GM21723 (cell line): ENCODE results near the gene RSAD2.
"Not testable (repeated sequence)": the region's sequence is repeated elsewhere in the genome, so short reads cannot be mapped to it uniquely, and the experiment has no call there.

Experiments used
- ATAC-seq: cut with Tn5 transposase; IDR thresholded peaks from one replicate; pipeline ENCODE4 v1.9.1; 2021; ENCODE audit warnings: mild to moderate bottlenecking, moderate library complexity; ENCODE audit not compliant: unreplicated experiment

The RSAD2 gene

GRCh38 chr2:6877402-6878304 lies at the start of gene RSAD2:
Gene RSAD2, plus strand, starts transcription at chr2:6877777. Its CDS starts 24 bp downstream, at chr2:6877801.
- ATAC-seq: peak; percentile 84

- ATAC-seq: no peak
These were observed 49.3 kb upstream of the RSAD2 start for GRCh38 chr2:6828299-6828584.

- ATAC-seq: no peak
These were observed 46.3 kb upstream of the RSAD2 start for GRCh38 chr2:6831229-6831628.

- ATAC-seq: no peak
These were observed 44.8 kb upstream of the RSAD2 start for GRCh38 chr2:6832596-6833299.

- ATAC-seq: no peak
These were observed 44.3 kb upstream of the RSAD2 start for GRCh38 chr2:6833300-6833604.

- no peak for ATAC-seq
These were observed 43.4 kb upstream of the RSAD2 start for GRCh38 chr2:6834163-6834562.

GRCh38 chr2:6835467-6835866 lies 42.1 kb upstream of the RSAD2 start:
- no peak for ATAC-seq

- no peak for ATAC-seq
These were observed 38.8 kb upstream of the RSAD2 start for GRCh38 chr2:6838673-6839319.

- ATAC-seq: no peak
These were observed 35.9 kb upstream of the RSAD2 start for GRCh38 chr2:6841537-6842287.

GRCh38 chr2:6845312-6845711 lies 32.3 kb upstream of the RSAD2 start:
- no peak for ATAC-seq

GRCh38 chr2:6845903-6846302 lies 31.7 kb upstream of the RSAD2 start:
- ATAC-seq: no peak

- no peak for ATAC-seq
These were observed 31.0 kb upstream of the RSAD2 start for GRCh38 chr2:6846540-6846939.

GRCh38 chr2:6846967-6847681 lies 30.5 kb upstream of the RSAD2 start:
- no peak for ATAC-seq

- ATAC-seq: no peak
These were observed 25.4 kb upstream of the RSAD2 start for GRCh38 chr2:6852195-6852594.

GRCh38 chr2:6854416-6854815 lies 23.2 kb upstream of the RSAD2 start:
- ATAC-seq: no peak

- no peak for ATAC-seq
These were observed 21.6 kb upstream of the RSAD2 start for GRCh38 chr2:6855860-6856547.

- ATAC-seq: no peak
These were observed 21.0 kb upstream of the RSAD2 start for GRCh38 chr2:6856548-6856920.

GRCh38 chr2:6858466-6859027 lies 19.0 kb upstream of the RSAD2 start:
- not testable (repeated sequence) for ATAC-seq

GRCh38 chr2:6860296-6860695 lies 17.3 kb upstream of the RSAD2 start:
- ATAC-seq: no peak

- ATAC-seq: no peak
These were observed 13.8 kb upstream of the RSAD2 start for GRCh38 chr2:6863792-6864191.
